A673 (cell line): ENCODE results near the gene NAA38. TPM values are rescaled to one million over a fixed set of nuclear protein-coding genes. Genes with fewer than 3 reads are reported as not detected.

Source experiments
- BruUV-seq: library from RNA; stranded (reverse); fragments of 400-500 nt; replicated peaks from 2 replicates; lab custom pipeline; 2021; lab: Mats Ljungman, UMichigan
- CTCF ChIA-PET: fragments of 300-600 bp; sonication (Branson Sonifier 250); formaldehyde crosslinking; loops from one replicate; lab custom pipeline; 2022; ENCODE audit warnings: antibody characterized with exemption; lab: Charles Lee
- POLR2A ChIA-PET: fragments of 300-600 bp; sonication (Branson Sonifier 250); formaldehyde crosslinking; loops from one replicate; lab custom pipeline; 2022; ENCODE audit warnings: antibody characterized with exemption; ENCODE audit not compliant: low non-redundant PET; lab: Charles Lee
- DNase-seq: peaks from one replicate; pipeline ENCODE4 v3.0.0-alpha.2; 2015; ENCODE audit warnings: low spot score
- H3K27ac ChIP-seq: fragments of 200-600 bp; sonication (generic); 2 replicates; pipeline ENCODE4 v1.5.1; 2016; ENCODE audit warnings: mixed run types, low read depth, mild to moderate bottlenecking, mixed read lengths, antibody characterized with exemption, low read length; ENCODE audit not compliant: poor library complexity, severe bottlenecking
- H3K27me3 ChIP-seq: fragments of 200-600 bp; sonication (generic); replicated peaks from 2 replicates; pipeline ENCODE4 v1.6.1; 2017; ENCODE audit warnings: mixed run types, low read depth, mild to moderate bottlenecking, mixed read lengths, antibody characterized with exemption, low read length; ENCODE audit not compliant: insufficient read depth, poor library complexity
- H3K36me3 ChIP-seq: fragments of 200-600 bp; sonication (generic); 2 replicates; pipeline ENCODE4 v1.6.1; 2016; ENCODE audit warnings: mixed run types, mild to moderate bottlenecking, mixed read lengths, antibody characterized with exemption, low read length; ENCODE audit not compliant: insufficient read depth, poor library complexity, severe bottlenecking
- H3K4me1 ChIP-seq: fragments of 200-600 bp; sonication (generic); 2 replicates; pipeline ENCODE4 v1.6.1; 2017; ENCODE audit warnings: mixed run types, mild to moderate bottlenecking, mixed read lengths, antibody characterized with exemption, low read length; ENCODE audit not compliant: insufficient read depth, poor library complexity, severe bottlenecking
- H3K4me3 ChIP-seq: fragments of 200-600 bp; sonication (generic); 2 replicates; pipeline ENCODE4 v1.5.1; 2016; ENCODE audit warnings: low read depth, mixed run types, mild to moderate bottlenecking, mixed read lengths, low read length; ENCODE audit not compliant: poor library complexity, severe bottlenecking
- H3K9me3 ChIP-seq: fragments of 200-600 bp; sonication (generic); 2 replicates; pipeline ENCODE4 v1.6.1; 2016; ENCODE audit warnings: mixed run types, low read depth, mild to moderate bottlenecking, mixed read lengths, antibody characterized with exemption, low read length; ENCODE audit not compliant: poor library complexity, severe bottlenecking
- EZH2 ChIP-seq: fragments of 200-600 bp; sonication (generic); IDR thresholded peaks from 2 replicates; pipeline ENCODE4 v1.6.1; 2017; ENCODE audit warnings: borderline replicate concordance, low read depth, mild to moderate bottlenecking, mixed read lengths, antibody characterized with exemption, low read length; ENCODE audit not compliant: poor library complexity, severe bottlenecking
- intact Hi-C: fragments of 100-400 bp; cut with micrococcal nuclease; formaldehyde crosslinking; loops from one replicate; pipeline ENCODE4 v1.10.0; 2022; ENCODE audit not compliant: unreplicated experiment
- total RNA-seq: library from RNA; stranded (reverse); gene quantifications from 2 replicates; pipeline ENCODE4 v1.2.3, GENCODE V29; 2021
- TF ChIP-seq, protein P1 (sequence below): fragments of 300-800, 200-600 bp; sonication (generic); conservative IDR thresholded peaks from 2 replicates; pipeline ENCODE4 v1.5.1; 2017; ENCODE audit warnings: low read depth, mild to moderate bottlenecking, antibody characterized with exemption, low read length, moderate library complexity, mixed read lengths

The NAA38 gene
- total RNA-seq, 1 experiment from 2014 or later: 64.3 TPM

GRCh38 chr17:7832431-7832830 lies 24.9 kb downstream of the NAA38 start:
- H3K36me3 ChIP-seq: no peaks in the 10 kb centered on the region
- ChIA-PET POLR2A (interaction anchor here (0.6 kb wide), 1 partner anchor 182 kb away, joined by 3 read pairs; the partner anchor contains the start of gene ATP1B2), CTCF (interaction anchor here (1.2 kb wide), 1 partner anchor 11 kb away, joined by 3 read pairs; no protein-coding TSS in a partner anchor)
- peaks cover 9% of the 10 kb centered on the region for H3K4me1 ChIP-seq
- no peak overlapping the region for H3K4me3 ChIP-seq
- no peaks in the 10 kb centered on the region for H3K9me3 ChIP-seq
- no peak for DNase-seq
- BruUV-seq: no TSS peak
- no peak for TF ChIP-seq EZH2
- TF ChIP-seq, protein P1, sequence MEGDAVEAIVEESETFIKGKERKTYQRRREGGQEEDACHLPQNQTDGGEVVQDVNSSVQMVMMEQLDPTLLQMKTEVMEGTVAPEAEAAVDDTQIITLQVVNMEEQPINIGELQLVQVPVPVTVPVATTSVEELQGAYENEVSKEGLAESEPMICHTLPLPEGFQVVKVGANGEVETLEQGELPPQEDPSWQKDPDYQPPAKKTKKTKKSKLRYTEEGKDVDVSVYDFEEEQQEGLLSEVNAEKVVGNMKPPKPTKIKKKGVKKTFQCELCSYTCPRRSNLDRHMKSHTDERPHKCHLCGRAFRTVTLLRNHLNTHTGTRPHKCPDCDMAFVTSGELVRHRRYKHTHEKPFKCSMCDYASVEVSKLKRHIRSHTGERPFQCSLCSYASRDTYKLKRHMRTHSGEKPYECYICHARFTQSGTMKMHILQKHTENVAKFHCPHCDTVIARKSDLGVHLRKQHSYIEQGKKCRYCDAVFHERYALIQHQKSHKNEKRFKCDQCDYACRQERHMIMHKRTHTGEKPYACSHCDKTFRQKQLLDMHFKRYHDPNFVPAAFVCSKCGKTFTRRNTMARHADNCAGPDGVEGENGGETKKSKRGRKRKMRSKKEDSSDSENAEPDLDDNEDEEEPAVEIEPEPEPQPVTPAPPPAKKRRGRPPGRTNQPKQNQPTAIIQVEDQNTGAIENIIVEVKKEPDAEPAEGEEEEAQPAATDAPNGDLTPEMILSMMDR: no peak
- H3K27ac ChIP-seq: no peak overlapping the region
- H3K27me3 ChIP-seq: no peaks in the 10 kb centered on the region
- intact Hi-C loops: no loop called here

DNA sequence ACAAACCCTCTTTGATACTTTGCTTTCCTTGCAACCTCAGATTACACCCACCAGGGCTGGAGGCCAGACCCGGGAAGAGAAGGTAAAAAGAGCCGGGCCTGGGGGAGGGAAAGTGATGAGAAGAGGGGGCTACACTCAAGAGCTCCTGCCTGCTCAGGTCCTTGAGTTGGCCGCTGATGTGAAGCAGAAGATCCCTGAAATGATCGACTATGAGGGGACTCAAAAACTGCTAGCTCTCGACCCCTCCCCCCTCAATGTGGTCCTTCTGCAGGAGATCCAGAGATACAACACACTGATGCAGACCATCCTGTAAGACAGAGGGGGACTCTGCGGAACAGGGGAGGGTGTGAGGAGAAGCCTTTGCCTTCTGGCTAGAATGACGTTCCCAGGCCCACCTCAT lies 26.1 kb downstream of the NAA38 start:
- CTCF ChIA-PET: no interaction called here
- BruUV-seq: no TSS peak
- H3K4me3 ChIP-seq: no peak overlapping the region

DNA sequence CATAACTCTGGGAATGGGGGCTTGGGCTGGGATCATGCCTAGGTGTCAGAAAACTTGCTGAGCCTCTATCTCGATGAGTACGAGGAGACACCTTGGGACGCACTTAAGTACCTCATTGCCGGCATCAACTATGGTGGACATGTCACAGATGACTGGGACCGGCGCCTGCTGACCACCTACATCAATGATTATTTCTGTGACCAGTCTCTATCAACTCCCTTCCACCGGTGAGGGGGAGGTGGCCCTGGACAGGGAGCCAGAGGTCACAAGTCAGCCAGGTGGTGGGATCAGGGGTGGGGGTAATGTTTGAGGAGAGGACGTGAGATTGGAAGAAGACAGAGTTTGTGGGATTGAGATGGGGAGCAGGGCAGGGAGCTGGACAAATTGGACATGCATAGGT lies 26.7 kb downstream of the NAA38 start:
- H3K4me1 ChIP-seq: peaks cover 12% of the 10 kb centered on the region
- TF ChIP-seq, protein P1: no peak
- TF ChIP-seq EZH2: no peak
- intact Hi-C loops: no loop called here
- DNase-seq: no peak
- no peak overlapping the region for H3K27ac ChIP-seq
- H3K4me3 ChIP-seq: no peak overlapping the region
- no peaks in the 10 kb centered on the region for H3K27me3 ChIP-seq
- no peaks in the 10 kb centered on the region for H3K36me3 ChIP-seq
- no TSS peak for BruUV-seq
- H3K9me3 ChIP-seq: no peaks in the 10 kb centered on the region
- CTCF ChIA-PET: no interaction called here
- POLR2A ChIA-PET: no interaction called here

More for the DNA sequence above, 26.1 kb downstream of the NAA38 start:
- intact Hi-C loops: no loop called here
- H3K9me3 ChIP-seq: no peaks in the 10 kb centered on the region
- no peak overlapping the region for H3K27ac ChIP-seq
- TF ChIP-seq, protein P1: no peak
- TF ChIP-seq EZH2: no peak
- no peak for DNase-seq
- H3K4me1 ChIP-seq: peaks cover 8% of the 10 kb centered on the region
- no peaks in the 10 kb centered on the region for H3K36me3 ChIP-seq
- H3K27me3 ChIP-seq: no peaks in the 10 kb centered on the region
- POLR2A ChIA-PET: no interaction called here
